HepG2 (cell line): ENCODE measurements around the gene GFER. TPM values are rescaled to one million over a fixed set of nuclear protein-coding genes. Genes with fewer than 3 reads are reported as not detected.

Source experiments
- ASH2L ChIP-seq: fragments of 300-600, 200-600 bp; sonication (generic); IDR thresholded peaks from 2 replicates; pipeline ENCODE4 v1.7.0; 2017; ENCODE audit warnings: low read depth, mild to moderate bottlenecking, moderate library complexity, mixed read lengths, low read length; ENCODE audit not compliant: insufficient read length
- GABPA ChIP-seq, 2 experiments: IDR thresholded peaks; 2 replicates each; pipeline ENCODE4 v1.6.1; 2011 to 2016; ENCODE audit warnings: low read depth in 2 of 2, low read length in 1 of 2, missing biosample characterization in 1 of 2, missing genetic modification characterization in 1 of 2
- HIVEP1 ChIP-seq: sonication (generic); formaldehyde crosslinking; IDR thresholded peaks from 2 replicates; pipeline ENCODE4 v1.4.0; 2020; ENCODE audit warnings: mild to moderate bottlenecking, missing genetic modification reagents
- HOXD1 ChIP-seq: sonication (generic); formaldehyde crosslinking; IDR thresholded peaks from 2 replicates; pipeline ENCODE4 v1.5.0; 2020; ENCODE audit warnings: missing genetic modification reagents
- JUND ChIP-seq: sonication (generic); formaldehyde crosslinking; IDR thresholded peaks from 2 replicates; pipeline ENCODE4 v1.8.0; 2022; ENCODE audit warnings: mild to moderate bottlenecking, missing genetic modification reagents
- POLR2G ChIP-seq: fragments of 200-400 bp; formaldehyde crosslinking; IDR thresholded peaks from 2 replicates; pipeline ENCODE4 v1.6.1; 2018; ENCODE audit warnings: mild to moderate bottlenecking, low read depth, low read length, moderate library complexity
- SAFB2 ChIP-seq: sonication (generic); formaldehyde crosslinking; IDR thresholded peaks from 2 replicates; pipeline ENCODE4 v1.5.1; 2020; ENCODE audit warnings: missing genetic modification reagents, low read depth, mild to moderate bottlenecking, borderline replicate concordance
- ZBTB7A ChIP-seq: sonication (generic); formaldehyde crosslinking; IDR thresholded peaks from 2 replicates; pipeline ENCODE4 v1.8.0; 2022; ENCODE audit warnings: mild to moderate bottlenecking, missing genetic modification reagents
- ZFP36L1 ChIP-seq: sonication (generic); formaldehyde crosslinking; IDR thresholded peaks from 2 replicates; pipeline ENCODE4 v1.8.0; 2022; ENCODE audit warnings: mild to moderate bottlenecking, missing genetic modification reagents, moderate library complexity
- ZNF143 ChIP-seq: sonication (generic); formaldehyde crosslinking; IDR thresholded peaks from 2 replicates; pipeline ENCODE4 v1.4.0; 2020; ENCODE audit warnings: missing genetic modification reagents
- ZNF430 ChIP-seq: sonication (generic); formaldehyde crosslinking; IDR thresholded peaks from 2 replicates; pipeline ENCODE4 v1.9.0; 2021; ENCODE audit warnings: mild to moderate bottlenecking, missing genetic modification reagents
- ZNF549 ChIP-seq: sonication (generic); formaldehyde crosslinking; IDR thresholded peaks from 2 replicates; pipeline ENCODE4 v1.5.0; 2020; ENCODE audit warnings: missing genetic modification reagents
- ZNF607 ChIP-seq: sonication (generic); formaldehyde crosslinking; IDR thresholded peaks from 2 replicates; pipeline ENCODE4 v1.5.1; 2020; ENCODE audit warnings: missing genetic modification reagents, mild to moderate bottlenecking, borderline replicate concordance
- ZNF772 ChIP-seq: sonication (generic); formaldehyde crosslinking; IDR thresholded peaks from 2 replicates; pipeline ENCODE4 v1.5.0; 2020; ENCODE audit warnings: mild to moderate bottlenecking, missing genetic modification reagents
- polyA plus RNA-seq, 8 experiments: library from polyadenylated mRNA; depleted of rRNA in 3 of 8; stranded (reverse) in 7 of 8; unstranded in 1 of 8; fragments of >200 nt; fragmentation: Illumina TruSeq in 4 of 8; extraction: Trizol in 4 of 8; gene quantifications; 2 replicates each; pipeline versions ENCODE4 v1.2.1 to v1.2.3, GENCODE V29; 2011 to 2016; ENCODE audit warnings: low read depth in 4 of 8, missing spikeins in 1 of 8, mixed read lengths in 1 of 8; ENCODE audit not compliant: insufficient read depth in 1 of 8
- total RNA-seq, 5 experiments: library from RNA; depleted of rRNA; stranded (reverse); fragments of >200 nt; fragmentation: Illumina TruSeq; extraction: Trizol; gene quantifications; 2 replicates each; pipeline ENCODE4 v1.2.3, GENCODE V29; 2016; ENCODE audit warnings: low read depth in 1 of 5
- TF ChIP-seq, protein P1 (sequence below): sonication (generic); formaldehyde crosslinking; IDR thresholded peaks from 2 replicates; pipeline ENCODE4 v1.5.1; 2020; ENCODE audit warnings: missing genetic modification reagents, mild to moderate bottlenecking, borderline replicate concordance
- TF ChIP-seq, protein P2 (sequence below): sonication (generic); formaldehyde crosslinking; IDR thresholded peaks from 2 replicates; pipeline ENCODE4 v1.4.0; 2020; ENCODE audit warnings: mild to moderate bottlenecking, missing genetic modification reagents
- TF ChIP-seq, protein P3 (sequence below): sonication (generic); formaldehyde crosslinking; IDR thresholded peaks from 2 replicates; pipeline ENCODE4 v1.8.0; 2022; ENCODE audit warnings: mild to moderate bottlenecking, missing genetic modification reagents

Gene GFER
- total and polyA plus RNA-seq, 2 of the 13 experiments (the other 11 are each of a cell fraction or from before 2014, with no cell fraction given): 28.6 to 71.7 TPM

DNA sequence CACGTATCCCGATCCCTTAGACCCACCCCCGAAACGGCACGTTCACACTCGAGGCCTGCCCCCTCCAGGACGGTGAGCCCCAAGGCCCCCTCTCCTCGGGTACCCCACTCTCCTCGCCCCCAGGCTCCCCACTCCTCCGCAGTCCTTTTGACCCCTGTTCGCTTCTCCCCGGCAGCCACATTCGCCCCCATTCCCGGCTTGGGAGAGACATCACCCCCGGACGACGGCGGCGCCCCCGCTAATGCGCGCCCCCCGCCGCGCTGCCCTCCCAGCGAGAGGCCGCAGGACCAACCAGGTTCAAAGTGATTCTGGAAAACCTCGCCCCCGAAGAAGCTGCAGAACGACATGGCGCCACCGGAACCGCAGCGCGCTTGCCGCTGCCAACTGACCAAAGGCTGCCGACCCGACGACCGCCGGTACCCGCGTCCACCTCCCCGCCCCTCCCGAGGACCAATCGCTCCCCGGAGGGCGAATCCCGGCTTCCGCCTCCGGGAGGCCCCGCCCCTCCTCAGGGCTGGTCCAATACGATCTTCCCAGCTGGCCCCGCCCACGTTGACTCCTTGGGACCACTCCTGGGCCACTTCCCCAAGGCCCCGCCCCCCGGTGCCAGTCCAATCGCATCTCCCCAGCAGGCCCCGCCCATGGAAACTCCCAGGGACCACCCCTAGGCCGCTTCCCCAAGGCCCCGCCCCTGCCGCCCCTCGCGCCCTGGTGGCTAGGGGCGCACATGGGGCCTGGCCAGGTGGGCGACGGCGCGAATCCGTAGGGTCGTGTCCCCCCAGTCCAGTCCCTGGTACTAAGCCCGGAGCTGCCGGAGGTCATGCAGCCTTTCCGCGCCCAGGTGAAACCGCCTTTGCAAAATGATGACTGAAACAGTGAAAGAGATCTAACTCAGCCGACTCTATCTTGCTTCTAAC lies 40.9 kb upstream of the GFER start, which contains the start of gene MSRB1 (continued):
- TF ChIP-seq, protein P1, sequence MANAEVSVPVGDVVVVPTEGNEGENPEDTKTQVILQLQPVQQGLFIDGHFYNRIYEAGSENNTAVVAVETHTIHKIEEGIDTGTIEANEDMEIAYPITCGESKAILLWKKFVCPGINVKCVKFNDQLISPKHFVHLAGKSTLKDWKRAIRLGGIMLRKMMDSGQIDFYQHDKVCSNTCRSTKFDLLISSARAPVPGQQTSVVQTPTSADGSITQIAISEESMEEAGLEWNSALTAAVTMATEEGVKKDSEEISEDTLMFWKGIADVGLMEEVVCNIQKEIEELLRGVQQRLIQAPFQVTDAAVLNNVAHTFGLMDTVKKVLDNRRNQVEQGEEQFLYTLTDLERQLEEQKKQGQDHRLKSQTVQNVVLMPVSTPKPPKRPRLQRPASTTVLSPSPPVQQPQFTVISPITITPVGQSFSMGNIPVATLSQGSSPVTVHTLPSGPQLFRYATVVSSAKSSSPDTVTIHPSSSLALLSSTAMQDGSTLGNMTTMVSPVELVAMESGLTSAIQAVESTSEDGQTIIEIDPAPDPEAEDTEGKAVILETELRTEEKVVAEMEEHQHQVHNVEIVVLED: peak; percentile 38; the same call in 1 of the 2 replicates
- TF ChIP-seq ZBTB7A: peak; percentile 76; the same call in 1 of the 2 replicates
- peak; percentile 86 for TF ChIP-seq HIVEP1 (CRISPR knock-in tag)
- TF ChIP-seq SAFB2: peak; percentile 77; the same call in 1 of the 2 replicates
- TF ChIP-seq ZNF549 (CRISPR knock-in tag): no peak
- TF ChIP-seq ZFP36L1 (CRISPR knock-in tag): peak; percentile 64; the same call in 1 of the 2 replicates
- peak; percentile 95 for TF ChIP-seq POLR2G
- peak; percentile 86 for TF ChIP-seq ZNF430 (CRISPR knock-in tag)
- TF ChIP-seq ASH2L: peak; percentile 69
- peak; percentile 18; the same call in 1 of the 2 replicates for TF ChIP-seq HOXD1 (CRISPR knock-in tag)
- TF ChIP-seq, protein P2, sequence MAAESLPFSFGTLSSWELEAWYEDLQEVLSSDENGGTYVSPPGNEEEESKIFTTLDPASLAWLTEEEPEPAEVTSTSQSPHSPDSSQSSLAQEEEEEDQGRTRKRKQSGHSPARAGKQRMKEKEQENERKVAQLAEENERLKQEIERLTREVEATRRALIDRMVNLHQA (CRISPR knock-in tag): no peak
- TF ChIP-seq JUND (CRISPR knock-in tag): no peak
- TF ChIP-seq GABPA (IDR thresholded peaks at IDR 0.05; ENCODE audit: low read depth, low read length): peak; percentile 44
- peak; percentile 74 for TF ChIP-seq GABPA (CRISPR knock-in tag; IDR thresholded peaks at IDR 0.05; ENCODE audit: low read depth)
- TF ChIP-seq ZNF143: no peak; the same call in 1 of the 2 replicates
- TF ChIP-seq ZNF772 (CRISPR knock-in tag): 0 out of 2 replicates have a peak, but pooled peaks have one; percentile 4
- TF ChIP-seq, protein P3, sequence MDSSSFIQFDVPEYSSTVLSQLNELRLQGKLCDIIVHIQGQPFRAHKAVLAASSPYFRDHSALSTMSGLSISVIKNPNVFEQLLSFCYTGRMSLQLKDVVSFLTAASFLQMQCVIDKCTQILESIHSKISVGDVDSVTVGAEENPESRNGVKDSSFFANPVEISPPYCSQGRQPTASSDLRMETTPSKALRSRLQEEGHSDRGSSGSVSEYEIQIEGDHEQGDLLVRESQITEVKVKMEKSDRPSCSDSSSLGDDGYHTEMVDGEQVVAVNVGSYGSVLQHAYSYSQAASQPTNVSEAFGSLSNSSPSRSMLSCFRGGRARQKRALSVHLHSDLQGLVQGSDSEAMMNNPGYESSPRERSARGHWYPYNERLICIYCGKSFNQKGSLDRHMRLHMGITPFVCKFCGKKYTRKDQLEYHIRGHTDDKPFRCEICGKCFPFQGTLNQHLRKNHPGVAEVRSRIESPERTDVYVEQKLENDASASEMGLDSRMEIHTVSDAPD (CRISPR knock-in tag): 0 out of 2 replicates have a peak, but pooled peaks have one; percentile 29
- peak; percentile 68; the same call in 1 of the 2 replicates for TF ChIP-seq ZNF607 (CRISPR knock-in tag)
